CD4-positive, alpha-beta T cell treated with Interleukin-4 for 4 hours (primary cell): ENCODE measurements around the gene RPL39L.
"Not testable (repeated sequence)": the region's sequence is repeated elsewhere in the genome, so short reads cannot be mapped to it uniquely, and the experiment has no call there.

Experiments used
- DNase-seq: peaks from one replicate; pipeline ENCODE4 v3.0.0-alpha.2; 2020

RPL39L gene

GRCh38 chr3:187136936-187137335, 2.4 kb downstream of the RPL39L start:
- DNase-seq = no peak

- no peak for DNase-seq
Observed at GRCh38 chr3:187136337-187136736, 3.0 kb downstream of the RPL39L start.

GRCh38 chr3:187135172-187135690, 4.1 kb downstream of the RPL39L start:
- not testable (repeated sequence) for DNase-seq

- not testable (repeated sequence) for DNase-seq
Observed at GRCh38 chr3:187133181-187133580, 6.1 kb downstream of the RPL39L start.

GRCh38 chr3:187132666-187133065, 6.6 kb downstream of the RPL39L start:
- no peak for DNase-seq

GRCh38 chr3:187131981-187132380, 7.3 kb downstream of the RPL39L start:
- DNase-seq = no peak

GRCh38 chr3:187130346-187131066, 8.8 kb downstream of the RPL39L start:
- peak; percentile 91 for DNase-seq

GRCh38 chr3:187125319-187126031, 13.8 kb downstream of the RPL39L start:
- DNase-seq = no peak

GRCh38 chr3:187122261-187122660, 17.0 kb downstream of the RPL39L start:
- no peak for DNase-seq

- DNase-seq = no peak
Observed at GRCh38 chr3:187120326-187120725, 19.0 kb downstream of the RPL39L start.

GRCh38 chr3:187114511-187114910, 24.8 kb downstream of the RPL39L start:
- DNase-seq = no peak

- peak; percentile 62 for DNase-seq
Observed at GRCh38 chr3:187112934-187113793, 26.1 kb downstream of the RPL39L start.

GRCh38 chr3:187110156-187110555, 29.1 kb downstream of the RPL39L start:
- DNase-seq = no peak

GRCh38 chr3:187107989-187108388, 31.3 kb downstream of the RPL39L start:
- no peak for DNase-seq

- DNase-seq = no peak
Observed at GRCh38 chr3:187105700-187106099, 33.6 kb downstream of the RPL39L start.

GRCh38 chr3:187104933-187105332, 34.4 kb downstream of the RPL39L start:
- no peak for DNase-seq

GRCh38 chr3:187104342-187104741, 35.0 kb downstream of the RPL39L start:
- no peak for DNase-seq

GRCh38 chr3:187103251-187103650, 36.0 kb downstream of the RPL39L start:
- DNase-seq = no peak

- DNase-seq = no peak
Observed at GRCh38 chr3:187102073-187102634, 37.1 kb downstream of the RPL39L start.

- peak; percentile 55 for DNase-seq
Observed at GRCh38 chr3:187101184-187102072, 37.9 kb downstream of the RPL39L start.

GRCh38 chr3:187098923-187099512, 40.3 kb downstream of the RPL39L start:
- DNase-seq = no peak
